Endothelial cell of umbilical vein (primary cell): ENCODE data around the gene EDAR. TPM values are rescaled to one million over a fixed set of nuclear protein-coding genes. Genes with fewer than 3 reads are reported as not detected.

Source experiments
- BruUV-seq: library from RNA; stranded (reverse); fragments of 400-500 nt; replicated peaks from 2 replicates; lab custom pipeline; 2021; lab: Mats Ljungman, UMichigan
- CTCF ChIA-PET: fragments of 300-600, 350-600 bp; sonication (Branson Sonifier 250); formaldehyde crosslinking; loops from one replicate; lab custom pipeline; 2021; ENCODE audit warnings: antibody characterized with exemption, inconsistent platforms; lab: Charles Lee
- POLR2A ChIA-PET: fragments of 300-600, 350-600 bp; sonication (Branson Sonifier 250); formaldehyde crosslinking; loops from one replicate; lab custom pipeline; 2021; ENCODE audit warnings: antibody characterized with exemption, inconsistent platforms; lab: Charles Lee
- DNase-seq: peaks from one replicate; pipeline ENCODE4 v3.0.0-alpha.2; 2011; ENCODE audit warnings: low read depth, low spot score
- FAIRE-seq: peaks from 2 replicates; lab custom pipeline; 2011; peaks lifted over from hg19 to GRCh38; lab: Jason Lieb, UNC
- H2AFZ ChIP-seq: 2 replicates; pipeline ENCODE4 v1.6.0; 2012; ENCODE audit warnings: low read depth, low read length, control low read depth, inconsistent platforms
- H3K27ac ChIP-seq: 2 replicates; pipeline ENCODE4 v1.5.1; 2011; ENCODE audit warnings: low read depth, mild to moderate bottlenecking, control low read depth, low read length, moderate library complexity; ENCODE audit not compliant: insufficient read depth
- H3K27me3 ChIP-seq, 2 experiments: 2 replicates each; pipeline versions ENCODE4 v1.6.0 to v1.6.1; 2011; ENCODE audit warnings: low read length in 2 of 2, mixed read lengths in 1 of 2; ENCODE audit not compliant: control insufficient read depth in 2 of 2, insufficient read depth in 2 of 2
- H3K36me3 ChIP-seq, 2 experiments: 2 replicates in 1 of 2; 3 replicates in 1 of 2; pipeline ENCODE4 v1.5.1; 2011; ENCODE audit warnings: low read length in 2 of 2, mild to moderate bottlenecking in 1 of 2, moderate library complexity in 1 of 2; ENCODE audit not compliant: control insufficient read depth in 2 of 2, insufficient read depth in 2 of 2; ENCODE audit errors: extremely low read depth in 1 of 2
- H3K4me1 ChIP-seq: 3 replicates; pipeline ENCODE4 v1.5.1; 2011; ENCODE audit warnings: mild to moderate bottlenecking, low read length; ENCODE audit not compliant: control insufficient read depth, insufficient read depth; ENCODE audit errors: extremely low read depth
- H3K4me2 ChIP-seq: 2 replicates; pipeline ENCODE4 v1.6.1; 2011; ENCODE audit warnings: low read length, control low read depth, mixed read lengths; ENCODE audit not compliant: insufficient read depth
- H3K4me3 ChIP-seq, 3 experiments: fragments of 200-600 bp in 1 of 3; sonication (generic), shearing (Covaris generic) in 1 of 3; replicated peaks in 1 of 3; 2 replicates each; pipeline ENCODE4 v1.5.1; 2011 to 2016; ENCODE audit warnings: control low read depth in 3 of 3, low read length in 3 of 3, mild to moderate bottlenecking in 2 of 3, inconsistent platforms in 1 of 3, low read depth in 1 of 3, moderate library complexity in 1 of 3; ENCODE audit not compliant: insufficient read depth in 1 of 3
- H3K79me2 ChIP-seq: 2 replicates; pipeline ENCODE4 v1.6.0; 2012; ENCODE audit warnings: low read length, inconsistent platforms; ENCODE audit not compliant: control insufficient read depth, insufficient read depth
- H3K9ac ChIP-seq: replicated peaks from 2 replicates; pipeline ENCODE3; 2011; ENCODE audit warnings: low read length, control low read depth; ENCODE audit not compliant: insufficient read depth; ENCODE audit errors: extremely low read depth
- H3K9me1 ChIP-seq: replicated peaks from 3 replicates; pipeline ENCODE4 v1.6.0; 2011; ENCODE audit warnings: mild to moderate bottlenecking, low read length; ENCODE audit not compliant: control insufficient read depth, insufficient read depth; ENCODE audit errors: extremely low read depth
- H3K9me3 ChIP-seq: replicated peaks from 2 replicates; pipeline ENCODE4 v1.5.1; 2012; ENCODE audit warnings: low read length, inconsistent platforms; ENCODE audit not compliant: control insufficient read depth, insufficient read depth
- H4K20me1 ChIP-seq: replicated peaks from 2 replicates; pipeline ENCODE3; 2011; ENCODE audit warnings: mild to moderate bottlenecking, low read length; ENCODE audit not compliant: control insufficient read depth, insufficient read depth; ENCODE audit errors: extremely low read depth
- EZH2 ChIP-seq: IDR thresholded peaks from 2 replicates; pipeline ENCODE4 v1.6.1; 2012; ENCODE audit warnings: borderline replicate concordance, low read depth, mild to moderate bottlenecking, moderate library complexity, low read length, inconsistent platforms; ENCODE audit not compliant: severe bottlenecking
- FOS ChIP-seq: IDR thresholded peaks from 2 replicates; pipeline ENCODE4 v1.6.1; 2011; ENCODE audit warnings: mild to moderate bottlenecking, low read length, moderate library complexity, borderline replicate concordance; ENCODE audit not compliant: insufficient read depth
- GATA2 ChIP-seq: IDR thresholded peaks from 2 replicates; pipeline ENCODE4 v1.7.0; 2011; ENCODE audit warnings: low read depth, mild to moderate bottlenecking, moderate library complexity, mixed read lengths, low read length; ENCODE audit not compliant: insufficient read length, insufficient read depth
- JUN ChIP-seq: IDR thresholded peaks from 2 replicates; pipeline ENCODE4 v1.6.1; 2011; ENCODE audit warnings: borderline replicate concordance, low read depth; ENCODE audit not compliant: insufficient read length, insufficient read depth
- MYC ChIP-seq: IDR thresholded peaks from one replicate; pipeline ENCODE4 v1.6.1; 2011; ENCODE audit warnings: mild to moderate bottlenecking, low read depth, low read length
- POLR2A ChIP-seq: IDR thresholded peaks from 2 replicates; pipeline ENCODE4 v1.6.1; 2012; ENCODE audit warnings: low read depth, mild to moderate bottlenecking, control low read depth, low read length
- POLR2AphosphoS5 ChIP-seq: IDR thresholded peaks from 2 replicates; pipeline ENCODE4 v1.6.1; 2012; ENCODE audit warnings: low read depth, mild to moderate bottlenecking, control low read depth, low read length, moderate library complexity; ENCODE audit not compliant: insufficient read depth
- dilution Hi-C: fragments of 300-500 bp; cut with MboI; formaldehyde crosslinking; loops from one replicate; pipeline ENCODE4 v1.15.0; 2019; ENCODE audit warnings: low sequenced_read_pairs; ENCODE audit not compliant: extremely low pct_ligation_motif_present
- intact Hi-C: fragments of 100-400 bp; cut with micrococcal nuclease; formaldehyde crosslinking; loops from one replicate; pipeline ENCODE4 v1.10.0; 2022
- polyA plus RNA-seq, 4 experiments: library from polyadenylated mRNA; depleted of rRNA in 3 of 4; stranded (reverse) in 3 of 4; unstranded in 1 of 4; fragments of >200 nt; gene quantifications; 2 replicates each; pipeline versions ENCODE4 v1.2.1 to v1.2.3, GENCODE V29; 2011 to 2012; ENCODE audit warnings: missing spikeins in 1 of 4
- total RNA-seq: library from RNA; stranded (reverse); gene quantifications from 2 replicates; pipeline ENCODE4 v1.2.3, GENCODE V29; 2021
- TF ChIP-seq, protein P1 (sequence below), 2 donors: IDR thresholded peaks; 1 replicate in 1 of 2; 2 replicates in 1 of 2; pipeline ENCODE4 v1.5.1; 2011; ENCODE audit warnings: low read length in 2 of 2, mild to moderate bottlenecking in 2 of 2, moderate library complexity in 2 of 2, control low read depth in 1 of 2, inconsistent platforms in 1 of 2, low read depth in 1 of 2; ENCODE audit not compliant: insufficient read depth in 1 of 2; ENCODE audit errors: extremely low read depth in 1 of 2
- TF ChIP-seq, protein P2 (sequence below): IDR thresholded peaks from 2 replicates; pipeline ENCODE4 v1.6.1; 2011; ENCODE audit not compliant: insufficient read depth, insufficient read length

EDAR gene
- total and polyA plus RNA-seq, 2 donors (not counting 3 experiments of a cell fraction or from before 2014, with no cell fraction given), result not detected

DNA sequence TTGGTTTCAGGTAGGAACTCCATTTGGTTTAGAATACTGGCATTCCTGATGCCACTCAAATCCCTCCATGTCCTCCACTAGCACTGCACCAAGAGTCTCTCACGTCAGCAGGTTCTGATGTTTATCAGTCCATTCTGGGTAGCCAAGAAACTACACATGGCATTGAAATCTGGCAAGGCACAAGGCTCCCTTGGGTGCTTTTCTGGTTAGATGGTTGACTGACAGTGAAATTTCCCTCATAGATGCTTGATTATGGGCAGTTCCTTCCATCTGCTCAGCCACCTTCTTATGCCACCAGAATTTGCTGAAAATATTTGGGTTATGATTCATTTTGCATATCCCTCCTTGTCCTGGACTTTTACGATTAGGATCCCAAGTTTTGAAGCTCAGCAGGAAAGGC, 32.6 kb downstream of the EDAR start:
- Histone ChIP-seq H3K9me3 (no peaks in the 10 kb centered on the region), H3K9me1 (no peaks in the 10 kb centered on the region), H2AFZ (no peak overlapping the region), H4K20me1 (no peaks in the 10 kb centered on the region), H3K9ac (no peak overlapping the region), H3K79me2 (no peaks in the 10 kb centered on the region), H3K27me3 (peaks cover 12 to 15% of the 10 kb centered on the region in 2 experiments), H3K36me3 (no peaks in the 10 kb centered on the region), H3K4me2 (no peak overlapping the region), H3K4me1 (no peaks in the 10 kb centered on the region), H3K4me3 (no peak overlapping the region), H3K27ac (no peak overlapping the region)
- FAIRE-seq (no peak), DNase-seq (no peak)
- no peak for TF ChIP-seq GATA2
- POLR2A ChIA-PET, result no interaction called here
- dilution Hi-C loops, result no loop called here
- intact Hi-C loops, result no loop called here
- BruUV-seq, result no TSS peak
- CTCF ChIA-PET, result no interaction called here

DNA sequence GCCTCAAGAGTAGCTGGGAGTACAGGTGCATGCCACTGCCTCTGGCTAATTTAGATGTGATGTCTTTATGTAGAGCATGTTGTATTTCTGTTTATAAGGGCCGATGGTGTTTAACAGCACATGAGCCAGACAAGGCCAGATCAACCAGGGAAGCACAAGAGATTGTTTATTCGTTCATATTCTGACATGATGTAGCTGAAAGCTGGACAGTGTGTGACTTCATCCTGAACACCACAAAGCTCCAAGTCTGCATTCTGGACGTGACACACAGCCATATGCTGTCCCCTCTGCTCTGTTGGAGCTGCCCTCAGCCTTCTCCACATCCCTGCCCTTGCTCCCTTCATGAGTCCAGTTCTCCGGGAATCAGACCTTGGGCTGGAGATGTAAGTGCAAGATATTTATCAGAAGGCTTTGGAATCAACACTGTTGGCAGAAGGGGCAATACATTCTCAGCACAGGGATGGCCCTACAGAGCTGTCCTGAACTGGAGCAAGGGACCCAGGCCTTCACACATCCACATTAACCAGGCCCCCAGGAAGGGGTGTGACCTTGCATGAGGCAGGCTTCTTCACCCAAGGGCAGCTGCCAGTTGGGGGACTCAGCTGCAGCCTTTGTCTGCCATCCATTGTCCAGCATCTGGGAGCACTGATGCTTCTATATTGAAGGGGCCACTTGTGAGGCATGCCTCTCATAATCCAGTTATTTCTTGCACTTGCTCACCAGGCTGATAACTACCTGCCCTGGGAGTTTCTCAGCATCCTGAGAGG, 38.5 kb downstream of the EDAR start:
- H3K9me3 ChIP-seq, result no peaks in the 10 kb centered on the region
- H3K27me3 ChIP-seq, result peaks cover 4 to 19% of the 10 kb centered on the region in 2 experiments
- no peak overlapping the region for H2AFZ ChIP-seq
- H3K4me3 ChIP-seq, result no peak overlapping the region
- H3K4me1 ChIP-seq, result no peaks in the 10 kb centered on the region
- H3K79me2 ChIP-seq, result no peaks in the 10 kb centered on the region
- no peak overlapping the region for H3K27ac ChIP-seq
- intact Hi-C loops, result no loop called here
- POLR2A ChIA-PET, result no interaction called here
- no peak overlapping the region for H3K9ac ChIP-seq
- FAIRE-seq, result no peak
- DNase-seq, result no peak
- CTCF ChIA-PET, result interaction anchor here (1.0 to 1.6 kb wide), 3 partner anchors 17 to 51 kb away, joined by 3 to 5 read pairs (median 3); no protein-coding TSS in a partner anchor
- dilution Hi-C loops, result no loop called here
- no peaks in the 10 kb centered on the region for H3K9me1 ChIP-seq
- TF ChIP-seq GATA2, result no peak
- TF ChIP-seq, protein P1, sequence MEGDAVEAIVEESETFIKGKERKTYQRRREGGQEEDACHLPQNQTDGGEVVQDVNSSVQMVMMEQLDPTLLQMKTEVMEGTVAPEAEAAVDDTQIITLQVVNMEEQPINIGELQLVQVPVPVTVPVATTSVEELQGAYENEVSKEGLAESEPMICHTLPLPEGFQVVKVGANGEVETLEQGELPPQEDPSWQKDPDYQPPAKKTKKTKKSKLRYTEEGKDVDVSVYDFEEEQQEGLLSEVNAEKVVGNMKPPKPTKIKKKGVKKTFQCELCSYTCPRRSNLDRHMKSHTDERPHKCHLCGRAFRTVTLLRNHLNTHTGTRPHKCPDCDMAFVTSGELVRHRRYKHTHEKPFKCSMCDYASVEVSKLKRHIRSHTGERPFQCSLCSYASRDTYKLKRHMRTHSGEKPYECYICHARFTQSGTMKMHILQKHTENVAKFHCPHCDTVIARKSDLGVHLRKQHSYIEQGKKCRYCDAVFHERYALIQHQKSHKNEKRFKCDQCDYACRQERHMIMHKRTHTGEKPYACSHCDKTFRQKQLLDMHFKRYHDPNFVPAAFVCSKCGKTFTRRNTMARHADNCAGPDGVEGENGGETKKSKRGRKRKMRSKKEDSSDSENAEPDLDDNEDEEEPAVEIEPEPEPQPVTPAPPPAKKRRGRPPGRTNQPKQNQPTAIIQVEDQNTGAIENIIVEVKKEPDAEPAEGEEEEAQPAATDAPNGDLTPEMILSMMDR (IDR thresholded peaks at IDR 0.05; ENCODE audit: extremely low read depth in 1 of 2, insufficient read depth in 1 of 2, low read depth in 1 of 2, low read length in 2 of 2), result no peak
- TF ChIP-seq POLR2AphosphoS5, result no peak
- TF ChIP-seq MYC, result no peak
- TF ChIP-seq JUN, result no peak
- TF ChIP-seq FOS, result no peak
- TF ChIP-seq, protein P2, sequence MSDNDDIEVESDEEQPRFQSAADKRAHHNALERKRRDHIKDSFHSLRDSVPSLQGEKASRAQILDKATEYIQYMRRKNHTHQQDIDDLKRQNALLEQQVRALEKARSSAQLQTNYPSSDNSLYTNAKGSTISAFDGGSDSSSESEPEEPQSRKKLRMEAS, result no peak
- no peak for TF ChIP-seq EZH2
- no peak for TF ChIP-seq POLR2A
- no peak overlapping the region for H3K4me2 ChIP-seq
- no peaks in the 10 kb centered on the region for H4K20me1 ChIP-seq
- H3K36me3 ChIP-seq, result no peaks in the 10 kb centered on the region
- BruUV-seq, result no TSS peak
